Esophagus squamous epithelium (tissue), 4 donors: ENCODE measurements around the gene PIGT.

ENCODE experiments used
- POLR2A ChIP-seq, 4 donors: fragments of 450-650 bp; IDR thresholded peaks; one replicate each; pipeline ENCODE4 v1.6.1; 2017; ENCODE audit warnings: antibody characterized with exemption in 4 of 4, mild to moderate bottlenecking in 4 of 4, moderate library complexity in 3 of 4
- TF ChIP-seq, protein P1 (sequence below), 6 experiments: fragments of 450-650 bp in 4 of 6; fragments of 200-600 bp in 2 of 6; sonication (generic) in 2 of 6; IDR thresholded peaks; one replicate each; pipeline ENCODE4 v1.5.1; 2016 to 2019; ENCODE audit warnings: antibody characterized with exemption in 6 of 6, mild to moderate bottlenecking in 4 of 6, moderate library complexity in 4 of 6

DNA sequence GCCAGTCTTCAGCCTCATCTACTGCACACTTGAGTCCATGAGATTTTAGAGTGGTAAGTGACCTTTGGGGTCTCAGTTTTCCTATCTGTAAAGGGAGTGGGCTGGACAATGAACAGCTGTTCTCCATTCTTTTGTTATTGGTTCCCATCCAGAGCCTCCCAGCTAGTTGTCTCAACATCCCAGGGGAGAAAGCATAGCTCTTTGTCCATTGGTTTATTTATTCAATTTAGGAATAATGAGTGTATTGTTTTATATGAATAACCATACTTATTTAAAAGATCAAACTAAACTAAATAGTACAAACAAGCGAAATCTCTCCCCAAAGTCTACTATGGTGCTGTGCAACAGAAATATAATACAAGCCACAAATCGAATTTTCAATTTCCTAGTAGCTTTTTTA, 13.7 kb downstream of the PIGT start:
- TF ChIP-seq, protein P1, sequence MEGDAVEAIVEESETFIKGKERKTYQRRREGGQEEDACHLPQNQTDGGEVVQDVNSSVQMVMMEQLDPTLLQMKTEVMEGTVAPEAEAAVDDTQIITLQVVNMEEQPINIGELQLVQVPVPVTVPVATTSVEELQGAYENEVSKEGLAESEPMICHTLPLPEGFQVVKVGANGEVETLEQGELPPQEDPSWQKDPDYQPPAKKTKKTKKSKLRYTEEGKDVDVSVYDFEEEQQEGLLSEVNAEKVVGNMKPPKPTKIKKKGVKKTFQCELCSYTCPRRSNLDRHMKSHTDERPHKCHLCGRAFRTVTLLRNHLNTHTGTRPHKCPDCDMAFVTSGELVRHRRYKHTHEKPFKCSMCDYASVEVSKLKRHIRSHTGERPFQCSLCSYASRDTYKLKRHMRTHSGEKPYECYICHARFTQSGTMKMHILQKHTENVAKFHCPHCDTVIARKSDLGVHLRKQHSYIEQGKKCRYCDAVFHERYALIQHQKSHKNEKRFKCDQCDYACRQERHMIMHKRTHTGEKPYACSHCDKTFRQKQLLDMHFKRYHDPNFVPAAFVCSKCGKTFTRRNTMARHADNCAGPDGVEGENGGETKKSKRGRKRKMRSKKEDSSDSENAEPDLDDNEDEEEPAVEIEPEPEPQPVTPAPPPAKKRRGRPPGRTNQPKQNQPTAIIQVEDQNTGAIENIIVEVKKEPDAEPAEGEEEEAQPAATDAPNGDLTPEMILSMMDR (IDR thresholded peaks at IDR 0.05), result no peak
- TF ChIP-seq POLR2A (IDR thresholded peaks at IDR 0.05), result no peak
